HEK293 (cell line): ENCODE measurements around the gene DCAF8.

Experiments used
- CTCF ChIA-PET: fragments of 350-600 bp; formaldehyde crosslinking; extraction: SDS; loops from one replicate; lab custom pipeline; 2021; ENCODE audit warnings: antibody characterized with exemption; lab: Yijun Ruan, JAX
- POLR2A ChIA-PET: fragments of 300-600 bp; formaldehyde crosslinking; extraction: SDS; loops from one replicate; lab custom pipeline; 2020; ENCODE audit warnings: antibody characterized with exemption, inconsistent platforms; lab: Yijun Ruan, JAX
- H3K27ac ChIP-seq: fragments of 200-500 bp; sonication (Bioruptor generic); 2 replicates; pipeline ENCODE4 v1.5.1; 2014; ENCODE audit warnings: low read depth, low read length, control low read depth, inconsistent platforms; ENCODE audit errors: extremely low read depth
- H3K36me3 ChIP-seq, 2 experiments: fragments of 200-500 bp in 1 of 2; sonication (Bioruptor generic) in 1 of 2; 1 replicate in 1 of 2; 2 replicates in 1 of 2; pipeline ENCODE4 v1.5.1; 2014 to 2017; ENCODE audit warnings: inconsistent platforms in 2 of 2, low read length in 2 of 2; ENCODE audit not compliant: control insufficient read depth in 2 of 2, insufficient read depth in 1 of 2
- H3K4me1 ChIP-seq: fragments of 200-500 bp; sonication (Bioruptor generic); 2 replicates; pipeline ENCODE4 v1.5.1; 2014; ENCODE audit warnings: mild to moderate bottlenecking, low read length, inconsistent platforms; ENCODE audit not compliant: control insufficient read depth, insufficient read depth
- H3K4me3 ChIP-seq: 2 replicates; pipeline ENCODE4 v1.5.1; 2011; ENCODE audit warnings: low read depth, mild to moderate bottlenecking, control low read depth, low read length, moderate library complexity
- H3K9me3 ChIP-seq: fragments of 200-500 bp; sonication (Bioruptor generic); 2 replicates; pipeline ENCODE4 v1.5.1; 2014; ENCODE audit warnings: low read depth, low read length, inconsistent platforms; ENCODE audit not compliant: control insufficient read depth, insufficient read depth
- HOXD13 ChIP-seq: sonication (generic); formaldehyde crosslinking; IDR thresholded peaks from 2 replicates; pipeline ENCODE4 v1.8.0; 2022; ENCODE audit warnings: missing genetic modification reagents, borderline replicate concordance
- KLF1 ChIP-seq: fragments of 450-650 bp; formaldehyde crosslinking; IDR thresholded peaks from 2 replicates; pipeline ENCODE4 v1.5.1; 2016; ENCODE audit warnings: missing biosample characterization, missing genetic modification characterization
- KLF10 ChIP-seq: fragments of 450-650 bp; IDR thresholded peaks from 2 replicates; pipeline ENCODE4 v1.5.1; 2018; ENCODE audit warnings: missing biosample characterization, mild to moderate bottlenecking, missing genetic modification characterization
- PRDM10 ChIP-seq: fragments of 450-650 bp; formaldehyde crosslinking; IDR thresholded peaks from 2 replicates; pipeline ENCODE4 v1.5.1; 2016; ENCODE audit warnings: missing biosample characterization, missing genetic modification characterization
- RBAK ChIP-seq: fragments of 450-650 bp; formaldehyde crosslinking; IDR thresholded peaks from 2 replicates; pipeline ENCODE4 v1.5.1; 2016; ENCODE audit warnings: missing biosample characterization, missing genetic modification characterization
- SCRT1 ChIP-seq: fragments of 450-650 bp; formaldehyde crosslinking; IDR thresholded peaks from 2 replicates; pipeline ENCODE4 v1.5.1; 2016; ENCODE audit warnings: missing biosample characterization, missing genetic modification characterization, borderline replicate concordance
- ZNF10 ChIP-seq: fragments of 450-650 bp; formaldehyde crosslinking; IDR thresholded peaks from 2 replicates; pipeline ENCODE4 v1.5.1; 2017; ENCODE audit warnings: missing biosample characterization, missing genetic modification characterization
- ZNF133 ChIP-seq: fragments of 450-650 bp; formaldehyde crosslinking; IDR thresholded peaks from 2 replicates; pipeline ENCODE4 v1.5.1; 2016; ENCODE audit warnings: missing biosample characterization, missing genetic modification characterization
- ZNF138 ChIP-seq: fragments of 450-650 bp; formaldehyde crosslinking; IDR thresholded peaks from 2 replicates; pipeline ENCODE4 v1.5.1; 2016; ENCODE audit warnings: missing biosample characterization, missing genetic modification characterization, borderline replicate concordance
- ZNF140 ChIP-seq: fragments of 450-650 bp; formaldehyde crosslinking; IDR thresholded peaks from 2 replicates; pipeline ENCODE4 v1.5.1; 2016; ENCODE audit warnings: missing biosample characterization, missing genetic modification characterization
- ZNF175 ChIP-seq: fragments of 450-650 bp; formaldehyde crosslinking; IDR thresholded peaks from 2 replicates; pipeline ENCODE4 v1.5.1; 2016; ENCODE audit warnings: missing biosample characterization, missing genetic modification characterization
- ZNF18 ChIP-seq: fragments of 450-650 bp; formaldehyde crosslinking; IDR thresholded peaks from 2 replicates; pipeline ENCODE4 v1.5.1; 2016; ENCODE audit warnings: missing biosample characterization, missing genetic modification characterization
- ZNF184 ChIP-seq: fragments of 450-650 bp; IDR thresholded peaks from 2 replicates; pipeline ENCODE4 v1.5.1; 2018; ENCODE audit warnings: missing biosample characterization, mild to moderate bottlenecking, missing genetic modification characterization
- ZNF2 ChIP-seq: fragments of 450-650 bp; formaldehyde crosslinking; IDR thresholded peaks from 2 replicates; pipeline ENCODE4 v1.5.1; 2016; ENCODE audit warnings: missing biosample characterization, missing genetic modification characterization
- ZNF211 ChIP-seq: fragments of 450-650 bp; formaldehyde crosslinking; IDR thresholded peaks from 2 replicates; pipeline ENCODE4 v1.5.1; 2016; ENCODE audit warnings: low read depth, missing biosample characterization, missing genetic modification characterization
- ZNF221 ChIP-seq: fragments of 450-650 bp; formaldehyde crosslinking; IDR thresholded peaks from 2 replicates; pipeline ENCODE4 v1.5.1; 2017; ENCODE audit warnings: missing biosample characterization, missing genetic modification characterization, borderline replicate concordance
- ZNF23 ChIP-seq: fragments of 450-650 bp; formaldehyde crosslinking; IDR thresholded peaks from 2 replicates; pipeline ENCODE4 v1.5.1; 2016; ENCODE audit warnings: missing biosample characterization, missing genetic modification characterization, borderline replicate concordance
- ZNF248 ChIP-seq: fragments of 450-650 bp; formaldehyde crosslinking; IDR thresholded peaks from 2 replicates; pipeline ENCODE4 v1.5.1; 2017; ENCODE audit warnings: missing biosample characterization, missing genetic modification characterization
- ZNF48 ChIP-seq: fragments of 450-650 bp; formaldehyde crosslinking; IDR thresholded peaks from 2 replicates; pipeline ENCODE4 v1.5.1; 2016; ENCODE audit warnings: missing biosample characterization, missing genetic modification characterization
- ZNF629 ChIP-seq: fragments of 450-650 bp; formaldehyde crosslinking; IDR thresholded peaks from 2 replicates; pipeline ENCODE4 v1.5.1; 2017; ENCODE audit warnings: missing biosample characterization, missing genetic modification characterization
- ZNF654 ChIP-seq: fragments of 450-650 bp; formaldehyde crosslinking; IDR thresholded peaks from 2 replicates; pipeline ENCODE4 v1.5.1; 2016; ENCODE audit warnings: low read depth, missing biosample characterization, missing genetic modification characterization
- ZNF76 ChIP-seq: fragments of 450-650 bp; formaldehyde crosslinking; IDR thresholded peaks from 2 replicates; pipeline ENCODE4; 2016; ENCODE audit warnings: low read depth, missing biosample characterization, missing genetic modification characterization, borderline replicate concordance
- ZNF792 ChIP-seq: fragments of 450-650 bp; formaldehyde crosslinking; IDR thresholded peaks from 2 replicates; pipeline ENCODE4 v1.5.1; 2016; ENCODE audit warnings: missing biosample characterization, missing genetic modification characterization
- ZNF830 ChIP-seq: fragments of 450-650 bp; IDR thresholded peaks from 2 replicates; pipeline ENCODE4 v1.5.0; 2018; ENCODE audit warnings: missing biosample characterization, missing genetic modification characterization, low read depth, mild to moderate bottlenecking, moderate library complexity
- ZSCAN30 ChIP-seq: fragments of 450-650 bp; IDR thresholded peaks from 2 replicates; pipeline ENCODE4 v1.5.1; 2018; ENCODE audit warnings: missing biosample characterization, mild to moderate bottlenecking, missing genetic modification characterization, moderate library complexity

Gene DCAF8

DNA sequence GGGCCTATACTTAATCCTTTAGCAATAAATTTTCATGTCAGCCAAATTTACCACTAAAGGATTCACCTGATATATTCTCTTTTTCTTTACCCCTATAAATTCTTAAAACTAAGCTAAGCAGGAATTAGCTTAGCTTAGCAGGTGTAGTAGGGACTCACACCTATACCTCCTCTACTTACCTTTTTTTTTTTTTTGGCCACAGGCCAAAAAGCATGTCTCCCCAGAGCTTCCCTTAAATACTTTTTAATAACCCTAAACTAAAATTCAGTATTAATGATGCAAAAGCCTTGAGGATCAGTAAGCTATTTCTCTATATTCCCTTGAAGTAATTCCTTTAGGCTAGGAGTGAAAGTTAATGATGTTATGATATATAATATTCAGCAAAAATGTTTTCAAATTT, 33.9 kb downstream of the DCAF8 start:
- no peaks in the 10 kb centered on the region for H3K9me3 ChIP-seq
- H3K4me3 ChIP-seq, result no peak overlapping the region
- no peaks in the 10 kb centered on the region for H3K4me1 ChIP-seq
- CTCF ChIA-PET, result interaction anchor here (0.7 to 2.5 kb wide), 5 partner anchors 9 to 142 kb away, joined by 3 to 19 read pairs (median 9); no protein-coding TSS in a partner anchor
- TF ChIP-seq ZNF792 (tag by site-specific recombination) (no peak), PRDM10 (tag by site-specific recombination) (no peak), ZNF211 (tag by site-specific recombination) (no peak), ZNF248 (tag by site-specific recombination) (no peak)
- TF ChIP-seq, all 188 proteins: peak for 0
- H3K36me3 ChIP-seq, result peaks cover 64 to 98% of the 10 kb centered on the region in 2 experiments
- POLR2A ChIA-PET, result interaction anchor here (0.6 kb wide), 1 partner anchor 9 kb away, joined by 3 read pairs; no protein-coding TSS in a partner anchor
- no peak overlapping the region for H3K27ac ChIP-seq

GRCh38 chr1:160227561-160227960, 34.8 kb downstream of the DCAF8 start:
- H3K4me3 ChIP-seq, result no peak overlapping the region
- CTCF ChIA-PET, result interaction anchor here (0.7 to 2.5 kb wide), 6 partner anchors 8 to 126 kb away, joined by 3 to 9 read pairs (median 6); no protein-coding TSS in a partner anchor
- POLR2A ChIA-PET, result interaction anchor here (1.1 kb wide), 1 partner anchor 23 kb away, joined by 3 read pairs; no protein-coding TSS in a partner anchor
- no peaks in the 10 kb centered on the region for H3K4me1 ChIP-seq
- H3K36me3 ChIP-seq, result peaks cover 70 to 98% of the 10 kb centered on the region in 2 experiments
- TF ChIP-seq ZNF830 (tag by site-specific recombination) (no peak), SCRT1 (tag by site-specific recombination) (no peak), ZNF792 (tag by site-specific recombination) (no peak), ZNF221 (no peak), ZSCAN30 (no peak), ZNF48 (tag by site-specific recombination) (no peak), ZNF175 (tag by site-specific recombination) (no peak), ZNF140 (tag by site-specific recombination) (no peak), ZNF2 (no peak), RBAK (tag by site-specific recombination) (no peak), HOXD13 (CRISPR knock-in tag) (no peak), ZNF629 (tag by site-specific recombination) (no peak), ZNF23 (tag by site-specific recombination) (no peak)
- no peaks in the 10 kb centered on the region for H3K9me3 ChIP-seq
- no peak overlapping the region for H3K27ac ChIP-seq

- Histone ChIP-seq H3K4me3 (no peak overlapping the region), H3K36me3 (peaks cover 70 to 99% of the 10 kb centered on the region in 2 experiments), H3K27ac (no peak overlapping the region), H3K4me1 (no peaks in the 10 kb centered on the region), H3K9me3 (no peaks in the 10 kb centered on the region)
- CTCF ChIA-PET, result interaction anchor here (1.0 to 2.5 kb wide), 4 partner anchors 18 to 125 kb away, joined by 3 to 6 read pairs (median 6); no protein-coding TSS in a partner anchor
- POLR2A ChIA-PET, result interaction anchor here (1.1 kb wide), 1 partner anchor 22 kb away, joined by 3 read pairs; no protein-coding TSS in a partner anchor
- no peak for TF ChIP-seq ZNF10 (tag by site-specific recombination)
- no peak for TF ChIP-seq ZNF654 (tag by site-specific recombination)
- TF ChIP-seq ZNF133 (tag by site-specific recombination), result no peak
- TF ChIP-seq ZNF76, result no peak
- TF ChIP-seq ZNF18 (tag by site-specific recombination), result no peak
- peak; percentile 54 for TF ChIP-seq KLF1 (tag by site-specific recombination)
- no peak for TF ChIP-seq ZNF184 (tag by site-specific recombination)
- TF ChIP-seq KLF10, result no peak
- TF ChIP-seq ZNF138 (tag by site-specific recombination), result no peak
- 0 out of 2 replicates have a peak, but pooled peaks have one; percentile 24 for TF ChIP-seq ZNF629 (tag by site-specific recombination)
These were observed 35.3 kb downstream of the DCAF8 start for GRCh38 chr1:160227034-160227433.
